ENCODE results near the gene HEPN1. TPM values are rescaled to one million over a fixed set of nuclear protein-coding genes. Genes with fewer than 3 reads are reported as not detected.

The HEPN1 gene
- total and polyA plus RNA-seq, 3 donors from 2014 or later = not detected

- intact Hi-C loops (cut with DNase I; ENCODE audit: low total_unique reads) = no loop called here
- Histone ChIP-seq H3K4me3 (no peak overlapping the region), H3K4me1 (peaks cover 16% of the 10 kb centered on the region), H3K36me3 (ENCODE audit: low read depth, missing control alignments) (no peaks in the 10 kb centered on the region), H3K27ac (peak overlapping the region in 1 of 2 donors; percentile 75), H3K27me3 (no peaks in the 10 kb centered on the region), H3K9me3 (no peaks in the 10 kb centered on the region)
- DNase-seq = no peak
- TF ChIP-seq CTCF (IDR thresholded peaks at IDR 0.05) (no peak), POLR2A (IDR thresholded peaks at IDR 0.05) (no peak)
- WGBS, 2 donors = 61 to 67% methylated on average over 11 of the region's 11 CpGs
Observed at GRCh38 chr11:124882339-124883071, 36.5 kb upstream of the HEPN1 start.

GRCh38 chr11:124884340-124884739 is 34.7 kb upstream of the HEPN1 start:
- Histone ChIP-seq H3K9me3 (no peaks in the 10 kb centered on the region), H3K36me3 (ENCODE audit: low read depth, missing control alignments) (no peaks in the 10 kb centered on the region), H3K27ac (no peak overlapping the region), H3K27me3 (no peaks in the 10 kb centered on the region), H3K4me3 (no peak overlapping the region), H3K4me1 (peaks cover 16% of the 10 kb centered on the region)
- WGBS, 2 donors = 89 to 100% methylated on average over 1 of the region's 1 CpG
- intact Hi-C loops (cut with DNase I; ENCODE audit: low total_unique reads) = no loop called here
- TF ChIP-seq CTCF (IDR thresholded peaks at IDR 0.05) (no peak), POLR2A (IDR thresholded peaks at IDR 0.05) (no peak)
- DNase-seq = no peak

GRCh38 chr11:124884869-124885479 is 34.1 kb upstream of the HEPN1 start:
- WGBS, 2 donors = 56 to 84% methylated on average over 3 to 5 of the region's 5 CpGs
- DNase-seq = no peak
- H3K36me3 ChIP-seq (ENCODE audit: low read depth, missing control alignments) = no peaks in the 10 kb centered on the region
- H3K27ac ChIP-seq = no peak overlapping the region
- TF ChIP-seq POLR2A (IDR thresholded peaks at IDR 0.05) (no peak), CTCF (IDR thresholded peaks at IDR 0.05) (no peak)
- no peak overlapping the region for H3K4me3 ChIP-seq
- H3K9me3 ChIP-seq = no peaks in the 10 kb centered on the region
- H3K27me3 ChIP-seq = no peaks in the 10 kb centered on the region
- intact Hi-C loops (cut with DNase I; ENCODE audit: low total_unique reads) = no loop called here
- H3K4me1 ChIP-seq = peaks cover 16% of the 10 kb centered on the region

DNA sequence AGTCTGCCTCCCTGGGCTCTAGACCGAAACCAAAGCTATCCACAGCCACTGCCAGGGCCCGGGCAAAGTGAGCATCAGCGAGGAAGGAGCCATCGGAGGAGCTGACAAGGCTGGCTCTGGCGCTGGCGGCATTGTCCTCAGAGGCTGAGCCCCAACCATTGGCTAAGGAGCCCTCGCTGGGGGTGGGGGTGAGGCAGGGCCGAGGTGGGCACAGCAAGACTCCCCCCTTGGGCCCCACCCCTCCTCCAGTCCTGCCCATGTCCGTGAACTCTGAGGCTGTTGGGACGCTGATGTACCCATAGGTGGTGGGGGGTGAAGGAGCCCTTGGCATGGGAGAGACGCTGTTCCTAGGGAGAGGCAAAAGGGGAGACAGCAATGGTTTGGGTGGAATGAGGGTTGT is 32.6 kb upstream of the HEPN1 start:
- TF ChIP-seq POLR2A (IDR thresholded peaks at IDR 0.05) = no peak
- TF ChIP-seq CTCF (IDR thresholded peaks at IDR 0.05) = no peak
- peaks cover 24% of the 10 kb centered on the region for H3K4me1 ChIP-seq
- 86 to 93% methylated on average over 8 to 11 of the region's 11 CpGs for whole genome bisulfite sequencing, 2 donors
- DNase-seq = no peak
- no peak overlapping the region for H3K27ac ChIP-seq
- intact Hi-C loops (cut with DNase I; ENCODE audit: low total_unique reads) = no loop called here
- H3K27me3 ChIP-seq = no peaks in the 10 kb centered on the region
- H3K9me3 ChIP-seq = no peaks in the 10 kb centered on the region
- no peak overlapping the region for H3K4me3 ChIP-seq
- no peaks in the 10 kb centered on the region for H3K36me3 ChIP-seq (ENCODE audit: low read depth, missing control alignments)
